HS-5 (cell line): ENCODE data around the gene SLIT1.

Experiments
- DNase-seq: peaks from one replicate; pipeline ENCODE4 v3.0.0-alpha.2; 2012; ENCODE audit warnings: low read depth

SLIT1 gene

DNA sequence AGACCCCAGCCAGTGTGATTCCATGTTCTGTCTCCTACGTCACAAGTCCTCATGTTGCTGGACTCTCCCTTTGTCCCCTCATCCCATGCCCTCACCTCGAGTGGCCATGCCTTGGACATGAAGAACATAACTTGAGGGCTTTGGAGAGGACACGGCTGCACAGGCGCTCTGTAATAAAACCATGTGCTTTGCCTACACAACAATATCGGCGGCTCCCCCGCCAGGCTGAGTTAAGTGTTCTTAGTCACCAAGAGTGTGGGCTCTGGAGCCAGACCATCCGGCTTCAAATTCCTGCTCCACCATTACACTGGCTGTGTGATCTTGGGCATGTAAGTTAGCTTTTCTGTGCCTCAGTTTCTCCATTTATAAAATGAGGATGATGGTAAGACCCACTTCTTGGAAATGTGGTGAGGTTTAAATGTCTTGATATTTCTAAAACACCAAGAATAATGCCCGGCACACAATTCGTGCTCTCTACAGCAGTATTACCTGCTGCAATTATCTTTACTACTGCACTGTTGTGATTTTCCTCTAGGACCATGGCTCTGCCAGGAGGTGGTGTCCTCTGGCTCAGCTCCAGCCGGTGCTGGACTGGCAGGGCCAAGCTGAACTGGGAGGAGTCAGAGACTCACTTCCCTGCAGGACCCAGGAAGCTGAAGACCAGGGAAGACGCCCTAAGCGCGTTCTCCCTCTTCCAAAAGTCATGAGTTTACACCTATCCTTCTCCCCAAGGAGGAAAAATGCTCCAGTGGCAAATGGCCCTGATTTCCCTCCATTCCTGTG is 15.7 kb downstream of the SLIT1 start:
- no peak for DNase-seq

DNA sequence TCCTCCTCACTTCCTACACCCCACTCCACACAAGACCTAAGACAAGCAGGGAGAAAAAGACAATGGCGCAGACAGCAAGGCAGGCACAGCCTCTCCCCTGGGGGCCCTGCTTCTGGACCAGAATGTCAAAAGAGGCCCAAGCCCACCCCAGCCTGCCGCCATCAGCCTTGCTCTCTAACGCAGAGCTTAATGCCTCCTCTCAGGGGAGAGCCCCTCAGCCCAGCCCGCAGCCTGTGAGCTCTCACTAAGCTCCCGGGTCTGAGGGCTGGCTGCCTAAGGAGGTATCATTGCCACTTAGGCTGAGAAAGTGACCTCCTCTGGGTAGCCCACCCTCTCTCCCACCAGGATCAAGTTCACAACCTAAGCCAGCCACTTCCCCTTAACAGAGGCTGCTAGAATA is 16.7 kb downstream of the SLIT1 start:
- no peak for DNase-seq

DNA sequence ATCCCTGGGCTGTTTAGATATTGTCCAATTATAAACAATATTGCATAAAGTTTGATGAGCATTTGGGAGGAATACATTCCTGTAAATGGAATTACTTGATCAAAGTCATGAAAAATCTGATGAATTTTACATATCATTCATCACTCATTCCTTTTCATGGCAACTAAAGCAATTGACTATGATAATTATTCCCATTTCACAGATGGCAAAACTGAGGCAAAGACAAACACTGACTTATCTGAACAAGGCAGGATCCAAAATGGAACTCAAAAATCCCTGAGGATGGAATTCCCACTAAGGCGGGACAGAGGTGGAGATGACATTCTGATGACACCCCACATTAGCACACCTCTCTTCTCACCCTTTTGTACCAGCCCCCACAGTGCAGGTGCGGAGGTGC is 17.1 kb downstream of the SLIT1 start:
- no peak for DNase-seq

DNA sequence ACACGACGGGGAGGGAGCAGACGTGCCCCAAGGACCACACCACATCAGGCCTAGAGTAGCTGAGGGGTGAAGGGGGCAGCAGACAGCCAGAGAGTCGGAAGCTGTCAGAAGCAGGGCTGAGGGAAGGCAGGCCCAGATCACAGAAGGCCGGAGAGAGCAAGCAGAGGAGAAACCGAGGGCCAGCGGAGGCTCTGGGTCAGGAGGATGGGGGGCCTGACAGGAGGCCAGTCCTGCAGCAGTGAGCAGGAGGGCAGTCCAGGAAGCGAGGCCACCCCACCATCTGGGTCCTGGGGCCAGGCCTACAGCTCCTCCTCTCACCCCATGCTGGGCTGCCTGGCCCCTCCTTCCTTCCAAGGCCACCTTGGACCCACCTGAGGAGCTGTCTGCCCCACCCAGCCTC is 20.3 kb downstream of the SLIT1 start:
- DNase-seq = no peak

DNA sequence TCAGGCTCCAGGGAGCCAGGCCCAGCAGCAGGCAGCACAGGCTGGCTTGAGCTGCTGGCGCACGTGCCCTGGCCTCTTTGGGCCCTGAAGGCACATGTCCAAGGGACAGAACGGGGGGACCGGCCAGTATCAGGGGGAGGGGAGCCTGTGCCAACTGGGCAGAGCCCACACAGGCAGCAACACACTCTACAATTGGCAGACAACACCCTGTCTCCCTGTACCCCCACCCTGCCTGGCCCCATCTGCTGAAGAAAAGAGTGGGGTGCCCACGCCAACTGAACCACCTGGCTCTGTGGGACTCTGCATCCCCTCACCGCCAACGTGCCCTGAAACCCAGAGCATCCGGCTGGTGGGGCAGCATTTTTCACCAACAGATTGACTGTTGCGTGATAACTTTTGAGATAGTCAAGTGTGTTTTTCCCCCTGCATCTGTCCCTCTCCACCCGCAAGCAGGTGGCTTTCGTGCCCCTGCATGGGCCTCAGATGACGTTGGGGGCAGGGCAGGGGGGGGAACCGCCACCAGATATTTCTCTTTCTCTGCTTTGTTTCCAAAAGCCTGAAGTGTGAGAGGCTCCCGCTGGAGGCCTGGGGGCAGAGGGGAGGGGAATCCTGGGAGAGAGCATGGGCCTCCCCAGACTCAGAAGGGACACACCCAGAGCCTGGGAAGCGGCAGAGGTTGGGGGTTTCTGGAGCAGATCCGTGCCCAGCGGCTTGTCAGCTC is 21.8 kb downstream of the SLIT1 start:
- DNase-seq = no peak

DNA sequence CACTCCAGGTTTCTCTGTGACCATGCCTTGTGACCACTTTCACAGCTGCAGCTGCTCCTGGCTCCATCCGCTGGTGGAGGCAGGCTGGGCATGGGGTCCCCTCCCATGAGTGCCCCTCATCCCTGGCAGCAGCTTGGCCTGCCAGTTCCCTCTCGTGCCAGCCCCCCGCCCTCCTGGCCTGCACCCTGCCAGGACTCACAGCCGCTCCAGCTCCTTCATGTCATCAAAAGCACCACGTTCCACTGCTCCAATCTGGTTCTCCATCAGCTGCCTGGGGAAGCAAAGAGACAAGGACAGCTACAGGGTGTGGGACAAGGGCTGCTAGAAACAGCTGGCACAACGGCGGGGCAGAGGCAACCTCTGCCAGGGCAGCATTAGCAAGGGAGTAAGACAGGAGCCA is 22.6 kb downstream of the SLIT1 start:
- DNase-seq = no peak

DNA sequence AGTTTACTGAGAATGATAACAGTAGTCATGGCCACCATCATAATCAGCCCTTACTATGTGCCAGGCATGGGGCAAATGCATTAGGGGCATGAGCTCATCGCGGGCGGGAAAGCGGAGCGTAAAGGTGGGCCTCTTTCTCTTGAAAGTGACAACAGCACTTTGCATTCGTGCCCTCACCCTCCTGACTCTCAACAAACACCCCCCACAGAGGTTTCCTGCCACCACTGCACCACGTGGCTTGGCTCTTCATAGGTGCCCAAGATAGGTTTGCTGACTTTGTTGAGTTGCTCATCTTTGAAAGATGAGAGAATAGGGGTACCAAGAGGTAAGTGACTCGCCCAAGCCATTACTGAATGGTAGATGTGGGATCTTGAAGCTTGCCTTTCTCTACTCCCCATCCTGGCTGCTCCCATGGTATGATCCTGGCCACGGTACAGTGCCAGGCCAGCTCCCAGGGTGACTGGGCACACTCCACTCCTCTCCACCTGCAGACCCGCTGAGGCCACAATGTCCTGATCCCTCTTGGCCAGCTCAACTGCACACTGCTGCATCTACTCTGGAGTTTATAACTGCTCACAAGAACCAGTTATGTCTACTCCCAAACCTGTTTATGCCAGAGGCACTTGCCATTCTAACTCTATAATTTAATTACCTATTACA is 26.0 kb downstream of the SLIT1 start:
- no peak for DNase-seq

DNA sequence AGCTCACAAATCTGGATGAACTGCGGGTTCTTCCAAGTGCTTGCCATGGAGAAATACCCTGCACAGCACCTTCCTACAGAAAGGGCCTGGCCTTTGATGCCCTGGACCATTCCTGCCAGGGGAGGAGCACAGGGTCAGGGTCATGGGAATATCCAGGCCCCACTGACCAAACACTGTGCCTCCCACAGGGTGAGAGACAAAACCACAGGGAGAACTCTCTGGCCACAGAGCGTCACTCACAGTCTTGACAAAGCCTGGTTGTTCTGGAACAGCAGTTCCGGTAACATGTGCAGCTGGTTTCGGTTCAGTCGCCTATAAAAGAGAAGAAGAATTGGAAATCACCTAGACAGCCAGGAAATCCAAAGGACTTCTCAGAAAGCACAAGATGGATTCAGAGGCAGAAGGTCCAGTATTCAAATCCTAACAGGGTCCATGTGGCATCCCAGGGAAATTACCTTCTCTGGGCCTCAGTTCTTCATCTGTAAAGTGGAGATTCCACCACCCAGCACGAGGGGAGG is 28.1 kb downstream of the SLIT1 start:
- no peak for DNase-seq

DNA sequence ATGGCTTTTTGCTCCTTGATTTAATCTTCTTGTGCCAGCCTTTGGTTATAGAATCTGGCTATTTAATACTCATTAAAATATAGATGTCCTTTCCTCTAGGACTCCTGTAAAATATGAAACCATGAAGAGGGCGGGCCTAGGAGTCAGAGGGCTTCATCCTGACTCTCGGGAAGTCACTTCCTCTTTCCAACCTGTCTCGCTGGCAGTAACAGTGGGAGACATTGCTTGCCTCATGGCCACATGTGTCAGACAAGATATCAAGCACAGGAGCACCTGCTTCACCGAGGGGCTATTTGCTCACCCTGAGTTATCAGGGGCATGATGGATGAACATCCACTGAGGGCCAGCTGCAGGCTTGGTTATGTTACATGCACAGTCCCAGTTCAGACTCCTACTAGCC is 31.0 kb downstream of the SLIT1 start:
- no peak for DNase-seq

DNA sequence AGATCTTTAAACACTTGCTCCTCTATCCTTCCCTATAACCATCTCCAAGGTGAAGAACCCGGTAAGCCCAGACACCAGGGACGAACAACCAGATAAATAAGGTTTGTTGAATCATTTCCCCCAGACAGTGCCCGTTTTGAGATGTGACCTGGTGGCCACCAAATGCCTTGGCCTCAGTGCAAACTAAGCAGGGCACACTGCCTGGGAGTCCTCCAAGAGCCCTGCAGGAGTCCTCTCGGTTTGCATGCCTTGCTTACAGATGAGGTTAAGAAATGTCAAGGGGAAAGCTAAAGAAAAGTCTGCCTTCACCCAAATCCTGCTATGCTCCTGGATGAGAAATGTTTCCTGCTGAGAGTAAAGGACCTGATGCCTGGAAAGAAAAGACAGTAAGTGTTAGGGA is 31.6 kb downstream of the SLIT1 start:
- no peak for DNase-seq

DNA sequence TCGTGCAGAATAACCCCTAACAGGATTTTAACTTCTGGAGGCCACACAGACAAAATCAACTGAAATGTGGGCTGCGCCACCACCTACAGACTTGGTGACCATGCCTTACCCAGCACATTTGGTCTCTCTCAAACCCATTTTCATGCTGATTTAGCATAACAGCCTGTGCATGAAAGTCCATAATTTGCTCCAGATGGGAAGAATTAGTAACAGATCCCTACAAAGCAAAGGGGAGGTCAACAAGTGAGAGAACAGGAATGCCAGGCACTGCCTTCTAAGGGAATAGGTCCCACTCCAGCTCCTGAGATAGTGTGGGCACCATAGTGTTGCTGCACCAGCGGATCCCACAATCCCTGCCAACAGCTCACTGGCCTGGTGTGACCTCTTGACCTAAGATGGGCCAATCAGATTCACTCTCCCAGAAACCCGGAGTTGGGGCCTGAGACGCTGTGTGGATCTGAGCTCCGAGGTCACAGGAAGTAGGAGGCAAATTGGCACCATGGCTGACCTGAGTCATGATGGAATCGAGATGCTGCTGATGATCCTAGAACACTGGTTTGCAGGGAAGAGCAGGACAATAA is 32.4 kb downstream of the SLIT1 start:
- DNase-seq = no peak

DNA sequence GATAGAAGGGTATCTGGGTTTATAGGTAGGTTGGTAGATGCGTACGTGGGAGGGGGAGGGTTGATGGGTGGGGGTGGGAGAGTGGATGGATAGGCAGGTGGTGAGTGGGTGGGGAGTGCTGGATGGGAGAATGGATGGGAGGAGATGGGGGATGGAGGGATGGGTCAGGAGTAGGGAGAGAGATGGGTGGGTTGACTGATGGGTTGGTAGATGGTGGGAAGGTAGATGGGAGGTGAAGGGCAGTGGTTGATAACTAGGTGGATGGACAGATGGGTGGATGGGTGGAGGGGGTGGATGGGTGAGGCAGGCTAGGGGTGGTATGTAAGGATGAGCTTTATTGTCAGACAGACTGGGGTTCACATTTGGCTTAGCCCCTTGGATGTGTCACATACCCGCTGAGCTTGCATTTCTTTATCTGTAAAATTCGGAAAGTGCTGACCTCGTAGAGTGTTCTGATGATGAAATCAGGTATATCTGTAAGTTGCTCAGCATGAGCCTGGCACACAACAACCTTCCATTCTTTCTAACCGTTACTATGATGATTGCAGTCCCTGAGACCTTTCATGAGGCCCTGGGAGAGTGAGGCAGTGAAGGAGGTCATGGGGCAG is 34.3 kb downstream of the SLIT1 start:
- DNase-seq = no peak

DNA sequence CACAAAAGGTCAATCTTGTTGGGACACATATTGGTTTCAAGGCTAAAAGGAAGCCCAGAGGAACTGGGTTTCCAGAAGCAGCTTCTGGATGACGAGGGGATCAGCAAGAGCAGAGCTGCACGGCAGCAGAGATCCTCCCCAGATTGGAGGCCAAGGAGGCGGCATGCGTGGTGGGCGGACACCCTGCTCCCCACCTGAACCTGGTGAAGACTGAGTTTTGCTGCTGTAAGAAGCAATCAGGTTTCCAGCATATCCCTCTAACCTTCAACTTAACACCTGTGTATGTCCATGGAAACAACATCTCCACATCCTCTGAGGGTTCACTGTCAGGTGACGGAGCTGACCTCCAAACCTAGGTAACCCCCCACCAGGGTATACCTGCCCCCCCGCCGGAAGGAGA is 35.1 kb downstream of the SLIT1 start:
- DNase-seq = no peak

DNA sequence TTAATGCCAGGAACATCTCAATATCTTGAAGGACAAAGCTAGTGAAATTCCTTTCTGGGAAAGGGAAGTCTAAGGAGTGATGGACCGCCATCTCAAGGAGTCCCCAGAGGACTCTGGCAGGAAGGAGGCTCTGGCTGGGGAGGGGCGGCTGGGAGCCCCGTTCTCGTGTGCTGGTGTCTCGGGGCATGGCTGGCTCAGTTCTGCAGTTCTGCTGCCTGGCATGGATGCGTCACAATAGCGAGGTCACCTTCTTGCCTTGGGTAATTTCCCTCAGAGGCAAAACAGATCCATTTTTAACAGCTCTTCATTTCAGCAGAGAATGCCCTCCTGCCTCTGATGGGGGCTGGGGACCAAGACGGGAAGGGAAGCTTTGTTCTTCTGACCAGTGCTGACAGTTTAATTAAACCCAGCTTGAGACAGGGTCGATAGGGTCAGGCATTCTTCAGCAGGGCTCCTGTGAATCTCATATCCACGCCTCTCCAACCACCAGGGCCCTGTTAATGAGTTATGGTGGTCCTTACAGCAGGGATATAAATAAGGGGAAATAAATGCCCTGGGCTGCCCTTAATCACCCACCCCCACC is 35.7 kb downstream of the SLIT1 start:
- DNase-seq = no peak

DNA sequence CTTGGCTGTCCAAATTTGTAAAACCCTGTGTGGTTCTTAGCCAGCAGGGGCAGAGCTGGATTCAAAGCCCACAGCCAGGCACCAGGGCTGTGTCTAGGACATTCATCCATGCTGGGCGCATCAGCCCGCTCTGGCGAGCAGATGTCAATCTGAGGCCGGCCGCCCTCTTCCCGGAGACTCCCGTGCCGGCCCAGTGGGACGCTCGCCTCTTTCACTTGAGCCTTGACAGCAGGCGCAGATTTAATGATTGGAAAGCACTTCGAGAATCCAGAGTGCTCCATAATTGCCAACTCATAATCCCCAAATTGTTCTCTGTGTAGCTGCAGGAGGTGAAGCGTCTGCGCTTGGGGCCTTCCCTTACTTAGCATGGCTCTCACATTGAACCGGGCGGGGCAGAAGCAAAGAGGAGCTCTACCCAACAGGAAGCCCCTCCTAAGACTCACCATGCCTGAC is 36.7 kb downstream of the SLIT1 start:
- no peak for DNase-seq

DNA sequence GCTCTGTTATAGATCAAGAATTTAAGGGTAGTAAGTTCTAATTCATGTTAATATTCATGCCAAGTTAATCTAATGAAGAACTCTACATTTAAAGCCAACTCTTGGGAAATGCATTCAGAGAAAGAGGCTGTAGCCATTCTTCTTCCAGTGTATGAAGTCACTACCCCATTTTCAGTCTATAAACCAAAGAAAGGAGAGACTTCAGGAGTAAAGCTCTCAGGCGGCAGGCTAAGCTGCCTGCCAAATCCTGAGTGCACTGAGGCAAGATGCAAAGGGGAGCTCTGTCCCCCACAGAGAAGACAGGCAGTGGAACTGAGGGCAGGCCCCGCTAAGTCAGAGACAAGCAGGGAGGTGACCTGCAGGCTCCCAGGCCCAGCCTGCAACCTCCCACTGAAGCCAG is 41.5 kb downstream of the SLIT1 start:
- no peak for DNase-seq

DNA sequence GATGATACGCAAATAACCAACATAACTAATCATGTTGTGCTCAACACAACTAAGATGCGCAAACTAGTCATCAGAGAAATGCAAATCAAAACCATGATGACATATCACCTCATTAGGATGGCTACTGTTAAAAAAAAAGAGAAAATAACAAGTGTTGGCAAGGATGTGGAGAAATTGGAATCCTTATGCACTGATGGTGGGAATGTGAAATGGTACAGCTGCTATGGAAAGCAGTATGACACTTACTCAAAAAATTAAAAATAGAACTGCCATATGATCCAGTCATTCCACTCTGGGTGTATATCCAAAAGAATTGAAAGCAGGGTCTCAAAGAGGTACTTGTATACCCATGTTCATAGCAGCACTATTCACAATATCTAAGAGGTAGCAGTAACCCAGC is 42.9 kb downstream of the SLIT1 start:
- DNase-seq = no peak

DNA sequence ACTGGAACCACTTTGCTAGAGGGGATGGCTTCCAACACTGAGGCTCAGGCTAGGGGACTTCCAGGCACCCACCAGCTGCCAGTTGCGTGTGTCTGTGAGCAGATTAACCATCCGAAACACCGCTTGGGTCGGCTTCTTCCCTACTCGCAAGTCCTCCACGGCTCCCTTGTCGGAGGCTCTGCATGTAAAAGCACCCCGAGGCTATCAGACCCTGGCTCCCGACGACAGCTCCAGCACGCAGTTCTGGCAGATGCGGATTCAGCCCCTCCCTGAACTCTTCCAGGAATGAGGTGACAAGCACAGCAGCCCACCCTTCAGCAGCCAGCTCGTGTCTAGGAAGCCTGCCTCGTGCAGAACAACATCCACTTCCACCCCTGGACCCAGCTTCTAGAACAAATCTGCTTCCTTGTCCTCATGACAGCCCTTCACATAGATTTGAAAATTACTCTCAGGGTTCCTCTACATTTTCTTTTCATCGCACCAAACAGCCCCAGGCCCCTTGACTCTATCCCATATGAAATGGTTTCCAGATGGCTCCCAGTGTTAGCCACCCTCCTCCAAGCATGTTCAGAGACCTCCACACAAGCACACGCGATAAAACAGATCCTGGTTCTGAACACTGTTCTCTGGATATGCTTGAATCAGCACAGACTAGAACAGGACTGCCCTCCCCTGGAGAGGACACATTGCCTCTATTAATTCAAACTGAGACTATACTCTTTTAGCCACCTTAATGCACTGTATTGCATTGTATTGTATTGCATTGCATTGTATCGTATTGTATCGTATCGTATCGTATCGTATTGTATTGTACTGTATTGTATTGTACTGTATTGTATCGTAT is 44.6 kb downstream of the SLIT1 start:
- DNase-seq = no peak

DNA sequence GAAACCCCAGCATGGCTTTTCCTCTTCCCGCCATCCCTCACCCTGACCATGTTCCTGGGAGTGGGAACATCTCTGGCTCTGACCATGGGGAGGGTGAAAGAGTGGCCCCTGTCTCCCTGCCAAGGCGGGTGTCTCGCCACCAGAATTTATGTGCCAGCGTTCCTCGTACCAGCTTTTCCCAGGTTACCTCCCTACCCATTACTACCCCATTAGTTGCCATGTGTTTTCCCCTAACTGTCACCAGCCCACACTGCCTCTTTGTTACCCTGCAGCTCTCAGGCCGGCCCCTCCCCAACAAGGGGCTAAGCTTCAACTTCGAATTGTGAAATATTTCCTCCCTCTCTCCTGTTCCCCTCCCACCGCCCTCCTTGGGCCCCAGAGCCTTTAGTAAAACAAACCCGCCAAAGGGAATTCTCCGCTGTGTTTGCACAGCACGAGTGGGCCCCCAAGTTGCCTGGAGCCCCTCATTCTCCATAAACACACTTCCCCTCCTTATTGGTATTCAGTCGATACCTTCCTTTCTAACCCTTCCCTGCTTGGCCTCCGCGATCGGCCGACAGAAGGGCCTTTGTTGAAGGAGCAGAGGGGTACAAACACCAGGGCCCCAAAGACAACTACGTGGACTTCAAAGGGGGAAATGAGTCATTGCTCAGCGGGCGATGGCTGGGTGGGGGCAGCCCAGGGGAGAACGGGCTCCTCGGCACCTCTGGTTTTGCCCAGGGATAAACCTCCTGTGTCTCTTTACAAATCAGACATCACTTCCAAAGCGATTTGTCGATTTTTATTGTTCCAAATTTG is 45.5 kb downstream of the SLIT1 start:
- no peak for DNase-seq

DNA sequence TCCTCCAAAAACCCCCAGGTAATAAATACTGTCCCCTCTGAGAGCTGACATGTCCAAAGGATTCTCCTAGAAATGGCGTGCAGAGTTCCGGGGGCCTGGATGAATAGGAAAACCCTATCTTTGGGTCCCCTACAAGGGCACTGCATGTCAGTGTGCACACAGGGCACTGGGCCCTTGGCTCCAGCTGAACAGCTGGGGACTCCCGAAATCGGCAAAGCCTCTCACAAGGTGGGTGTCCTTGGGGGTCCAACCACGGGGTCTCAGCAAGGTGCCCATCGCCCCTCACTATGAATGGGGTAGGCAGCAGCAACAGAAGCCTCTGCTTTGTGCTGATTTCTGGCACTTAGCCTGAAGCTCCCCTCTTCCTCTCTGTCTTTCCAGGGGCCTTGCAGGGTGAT is 46.1 kb downstream of the SLIT1 start:
- DNase-seq = no peak
